A673 (cell line): ENCODE measurements around the gene CCDC170.

Experiments used
- CTCF ChIP-seq: fragments of 300-800, 200-600 bp; sonication (generic); conservative IDR thresholded peaks from 2 replicates; pipeline ENCODE4 v1.5.1; 2017; ENCODE audit warnings: low read depth, mild to moderate bottlenecking, antibody characterized with exemption, low read length, moderate library complexity, mixed read lengths
- EZH2 ChIP-seq: fragments of 200-600 bp; sonication (generic); IDR thresholded peaks from 2 replicates; pipeline ENCODE4 v1.6.1; 2017; ENCODE audit warnings: borderline replicate concordance, low read depth, mild to moderate bottlenecking, mixed read lengths, antibody characterized with exemption, low read length; ENCODE audit not compliant: poor library complexity, severe bottlenecking

GRCh38 chr6:151630387-151630786 is 136.6 kb downstream of the CCDC170 start:
- TF ChIP-seq CTCF (no peak), EZH2 (no peak)
